Activated naive CD8-positive, alpha-beta T cell (primary cell): ENCODE data around the gene FAM149A.

Source experiments
- H3K27ac Mint-ChIP-seq: one replicate; pipeline ENCODE4 v1.8.0; 2021; ENCODE audit warnings: mixed read lengths
- H3K27me3 Mint-ChIP-seq: one replicate; pipeline ENCODE4 v1.8.0; 2021; ENCODE audit warnings: mixed read lengths
- H3K36me3 Mint-ChIP-seq: one replicate; pipeline ENCODE4 v1.8.0; 2021; ENCODE audit warnings: mixed read lengths
- H3K4me1 Mint-ChIP-seq: one replicate; pipeline ENCODE4 v1.8.0; 2021; ENCODE audit warnings: low read depth, mixed read lengths
- H3K4me3 Mint-ChIP-seq: one replicate; pipeline ENCODE4 v1.8.0; 2021; ENCODE audit warnings: mild to moderate bottlenecking, mixed read lengths
- H3K9me3 Mint-ChIP-seq: one replicate; pipeline ENCODE4 v1.8.0; 2021; ENCODE audit warnings: low read depth, mixed read lengths

Gene FAM149A

GRCh38 chr4:186161138-186161537 is 56.6 kb downstream of the FAM149A start:
- no peak overlapping the region for H3K27ac Mint-ChIP-seq
- H3K36me3 Mint-ChIP-seq: no peaks in the 10 kb centered on the region
- peaks cover 6% of the 10 kb centered on the region for H3K4me1 Mint-ChIP-seq
- no peak overlapping the region for H3K4me3 Mint-ChIP-seq
- no peaks in the 10 kb centered on the region for H3K27me3 Mint-ChIP-seq
- H3K9me3 Mint-ChIP-seq: no peaks in the 10 kb centered on the region

GRCh38 chr4:186166852-186167512 is 62.5 kb downstream of the FAM149A start:
- H3K27ac Mint-ChIP-seq: no peak overlapping the region
- no peak overlapping the region for H3K4me3 Mint-ChIP-seq
- no peaks in the 10 kb centered on the region for H3K4me1 Mint-ChIP-seq
- no peaks in the 10 kb centered on the region for H3K27me3 Mint-ChIP-seq
- H3K36me3 Mint-ChIP-seq: no peaks in the 10 kb centered on the region
- no peaks in the 10 kb centered on the region for H3K9me3 Mint-ChIP-seq

- H3K9me3 Mint-ChIP-seq: no peaks in the 10 kb centered on the region
- H3K27me3 Mint-ChIP-seq: no peaks in the 10 kb centered on the region
- H3K4me1 Mint-ChIP-seq: no peaks in the 10 kb centered on the region
- no peak overlapping the region for H3K27ac Mint-ChIP-seq
- no peaks in the 10 kb centered on the region for H3K36me3 Mint-ChIP-seq
- no peak overlapping the region for H3K4me3 Mint-ChIP-seq
Measured at GRCh38 chr4:186167605-186168004, 63.1 kb downstream of the FAM149A start.

- Mint-ChIP-seq H3K27ac (no peak overlapping the region), H3K4me3 (no peak overlapping the region), H3K36me3 (no peaks in the 10 kb centered on the region), H3K9me3 (no peaks in the 10 kb centered on the region), H3K27me3 (no peaks in the 10 kb centered on the region), H3K4me1 (no peaks in the 10 kb centered on the region)
Measured at GRCh38 chr4:186168750-186169149, 64.2 kb downstream of the FAM149A start.

GRCh38 chr4:186169333-186169944 is 64.9 kb downstream of the FAM149A start:
- Mint-ChIP-seq H3K36me3 (no peaks in the 10 kb centered on the region), H3K27ac (no peak overlapping the region), H3K27me3 (no peaks in the 10 kb centered on the region), H3K4me3 (no peak overlapping the region), H3K9me3 (no peaks in the 10 kb centered on the region), H3K4me1 (no peaks in the 10 kb centered on the region)

GRCh38 chr4:186169945-186170802 is 65.7 kb downstream of the FAM149A start:
- no peak overlapping the region for H3K4me3 Mint-ChIP-seq
- no peaks in the 10 kb centered on the region for H3K9me3 Mint-ChIP-seq
- H3K4me1 Mint-ChIP-seq: no peaks in the 10 kb centered on the region
- H3K27me3 Mint-ChIP-seq: no peaks in the 10 kb centered on the region
- H3K36me3 Mint-ChIP-seq: no peaks in the 10 kb centered on the region
- no peak overlapping the region for H3K27ac Mint-ChIP-seq

- Mint-ChIP-seq H3K9me3 (no peaks in the 10 kb centered on the region), H3K36me3 (no peaks in the 10 kb centered on the region), H3K4me3 (no peak overlapping the region), H3K27ac (no peak overlapping the region), H3K4me1 (no peaks in the 10 kb centered on the region), H3K27me3 (no peaks in the 10 kb centered on the region)
Measured at GRCh38 chr4:186170966-186171365, 66.5 kb downstream of the FAM149A start.

GRCh38 chr4:186172546-186172945 is 68.0 kb downstream of the FAM149A start:
- Mint-ChIP-seq H3K27ac (no peak overlapping the region), H3K27me3 (no peaks in the 10 kb centered on the region), H3K4me1 (no peaks in the 10 kb centered on the region), H3K4me3 (no peak overlapping the region), H3K9me3 (no peaks in the 10 kb centered on the region), H3K36me3 (no peaks in the 10 kb centered on the region)

- H3K4me3 Mint-ChIP-seq: no peak overlapping the region
Measured at GRCh38 chr4:186188107-186188506, 83.6 kb downstream of the FAM149A start.

GRCh38 chr4:186189656-186190055 is 85.2 kb downstream of the FAM149A start:
- peak overlapping the region; percentile 92 for H3K4me3 Mint-ChIP-seq
- H3K9me3 Mint-ChIP-seq: no peaks in the 10 kb centered on the region
- peak overlapping the region; percentile 95 for H3K27ac Mint-ChIP-seq
- peaks cover 3% of the 10 kb centered on the region for H3K27me3 Mint-ChIP-seq
- H3K4me1 Mint-ChIP-seq: peaks cover 37% of the 10 kb centered on the region
- H3K36me3 Mint-ChIP-seq: peaks cover 3% of the 10 kb centered on the region

More at GRCh38 chr4:186188107-186188506, 83.6 kb downstream of the FAM149A start:
- Mint-ChIP-seq H3K27ac (no peak overlapping the region), H3K27me3 (peaks cover 3% of the 10 kb centered on the region), H3K9me3 (no peaks in the 10 kb centered on the region), H3K36me3 (peaks cover 3% of the 10 kb centered on the region), H3K4me1 (peaks cover 29% of the 10 kb centered on the region)

GRCh38 chr4:186190581-186191199 is 86.2 kb downstream of the FAM149A start:
- Mint-ChIP-seq H3K4me3 (peak overlapping the region; percentile 92), H3K27ac (peak overlapping the region; percentile 95), H3K9me3 (no peaks in the 10 kb centered on the region), H3K36me3 (peaks cover 4% of the 10 kb centered on the region), H3K4me1 (peaks cover 46% of the 10 kb centered on the region), H3K27me3 (no peaks in the 10 kb centered on the region)

- Mint-ChIP-seq H3K4me1 (peaks cover 53% of the 10 kb centered on the region), H3K4me3 (peak within 1 kb of the TSS; percentile 95), H3K27ac (peak within 1 kb of the TSS; percentile 95), H3K9me3 (no peaks in the 10 kb centered on the region), H3K36me3 (peaks cover 10% of the 10 kb centered on the region), H3K27me3 (no peaks in the 10 kb centered on the region)
Measured at GRCh38 chr4:186191200-186192065, 86.9 kb downstream of the FAM149A start, which contains the start of gene CYP4V2. Gene CYP4V2, plus strand, starts transcription at chr4:186191567. Its CDS starts 257 bp downstream, at chr4:186191824.

- Mint-ChIP-seq H3K27ac (peak overlapping the region; percentile 89), H3K36me3 (peaks cover 10% of the 10 kb centered on the region), H3K9me3 (no peaks in the 10 kb centered on the region), H3K4me1 (peaks cover 58% of the 10 kb centered on the region), H3K4me3 (peak overlapping the region; percentile 95), H3K27me3 (no peaks in the 10 kb centered on the region)
Measured at GRCh38 chr4:186192066-186192612, 87.6 kb downstream of the FAM149A start.

GRCh38 chr4:186193851-186194250 is 89.3 kb downstream of the FAM149A start:
- Mint-ChIP-seq H3K27me3 (no peaks in the 10 kb centered on the region), H3K36me3 (peaks cover 10% of the 10 kb centered on the region), H3K4me3 (peak overlapping the region; percentile 95), H3K4me1 (peaks cover 54% of the 10 kb centered on the region), H3K9me3 (no peaks in the 10 kb centered on the region), H3K27ac (peak overlapping the region; percentile 89)
